K562 (cell line): Measurements from ENCODE around the gene DTWD2.

Experiments
- CTCF ChIP-seq, 3 experiments: IDR thresholded peaks in 2 of 3; conservative IDR thresholded peaks in 1 of 3; 2 replicates each; pipeline ENCODE4 v1.5.1; 2011 to 2012; ENCODE audit warnings: low read length in 3 of 3, mild to moderate bottlenecking in 3 of 3, control low read depth in 2 of 3, improper control_type of control experiment in 1 of 3, inconsistent platforms in 1 of 3, low read depth in 1 of 3, mixed read lengths in 1 of 3, moderate library complexity in 1 of 3; ENCODE audit not compliant: insufficient read depth in 2 of 3
- E2F6 ChIP-seq, 2 experiments: IDR thresholded peaks; 2 replicates each; pipeline ENCODE4 v1.6.1; 2011; ENCODE audit warnings: borderline replicate concordance in 1 of 2, control low read depth in 1 of 2, low read depth in 1 of 2, low read length in 1 of 2, mild to moderate bottlenecking in 1 of 2, mixed read lengths in 1 of 2, moderate library complexity in 1 of 2; ENCODE audit not compliant: insufficient read depth in 1 of 2, insufficient read length in 1 of 2, poor library complexity in 1 of 2, severe bottlenecking in 1 of 2; ENCODE audit errors: extremely low read depth in 1 of 2
- FOXK1 ChIP-seq: sonication (generic); formaldehyde crosslinking; IDR thresholded peaks from 2 replicates; pipeline ENCODE4 v1.8.0; 2022; ENCODE audit warnings: missing genetic modification reagents, mild to moderate bottlenecking, borderline replicate concordance
- HDAC6 ChIP-seq: IDR thresholded peaks from 2 replicates; pipeline ENCODE4 v1.6.1; 2012; ENCODE audit warnings: low read depth, mild to moderate bottlenecking, control low read depth, inconsistent platforms, low read length, moderate library complexity
- HSF4 ChIP-seq: fragments of 250-450 bp; sonication (Bioruptor Pico); IDR thresholded peaks from 2 replicates; pipeline ENCODE4 v2.1.2; 2022; ENCODE audit warnings: mild to moderate bottlenecking, moderate library complexity, borderline replicate concordance
- JUND ChIP-seq, 2 experiments: IDR thresholded peaks; 2 replicates in 1 of 2; 3 replicates in 1 of 2; pipeline ENCODE4 v1.6.1; 2011; ENCODE audit warnings: borderline replicate concordance in 2 of 2, low read depth in 2 of 2, low read length in 2 of 2, improper control_type of control experiment in 1 of 2, missing biosample characterization in 1 of 2, missing genetic modification characterization in 1 of 2, missing genetic modification reagents in 1 of 2
- MLLT1 ChIP-seq, 2 experiments: fragments of 450-650 bp; IDR thresholded peaks; 2 replicates each; pipeline ENCODE4 v1.6.1; 2016
- PHB ChIP-seq: fragments of 250-450 bp; sonication (Bioruptor Pico); IDR thresholded peaks from 2 replicates; pipeline ENCODE4 v1.5.0; 2021
- RBFOX2 ChIP-seq: fragments of 200-400 bp; formaldehyde crosslinking; IDR thresholded peaks from 2 replicates; pipeline ENCODE4 v1.6.1; 2017; ENCODE audit warnings: low read depth, mild to moderate bottlenecking, low read length, moderate library complexity
- RREB1 ChIP-seq: fragments of 250-450 bp; sonication (Bioruptor Pico); IDR thresholded peaks from 2 replicates; pipeline ENCODE4 v1.4.0; 2020
- TEAD4 ChIP-seq, 2 experiments: sonication (generic) in 1 of 2; formaldehyde crosslinking in 1 of 2; IDR thresholded peaks; 2 replicates each; pipeline versions ENCODE4 v1.6.1 to v1.8.0; 2012 to 2022; ENCODE audit warnings: borderline replicate concordance in 1 of 2, inconsistent platforms in 1 of 2, low read length in 1 of 2, mild to moderate bottlenecking in 1 of 2, missing genetic modification reagents in 1 of 2
- ZBTB17 ChIP-seq: fragments of 450-650 bp; formaldehyde crosslinking; IDR thresholded peaks from 2 replicates; pipeline ENCODE4 v1.4.0; 2020; ENCODE audit warnings: mild to moderate bottlenecking
- ZBTB43 ChIP-seq: sonication (generic); formaldehyde crosslinking; IDR thresholded peaks from 2 replicates; pipeline ENCODE4 v1.8.0; 2023; ENCODE audit warnings: mild to moderate bottlenecking, missing genetic modification reagents
- ZFP91 ChIP-seq: sonication (generic); formaldehyde crosslinking; IDR thresholded peaks from 2 replicates; pipeline ENCODE4 v1.8.0; 2022; ENCODE audit warnings: mild to moderate bottlenecking, missing genetic modification reagents

- TF ChIP-seq CTCF (IDR thresholded peaks at IDR 0.05 in 2 of 3, conservative IDR thresholded peaks at IDR 0.05 in 1 of 3; ENCODE audit: insufficient read depth in 2 of 3, low read depth in 1 of 3, low read length in 3 of 3) (no peak), JUND (IDR thresholded peaks at IDR 0.05; ENCODE audit: borderline replicate concordance, low read depth, low read length) (no peak), JUND (tag; IDR thresholded peaks at IDR 0.05; ENCODE audit: borderline replicate concordance, low read depth, low read length) (no peak), HDAC6 (no peak), E2F6 (IDR thresholded peaks at IDR 0.05; ENCODE audit: borderline replicate concordance in 1 of 2, extremely low read depth in 1 of 2, insufficient read depth in 1 of 2, insufficient read length in 1 of 2, low read depth in 1 of 2, low read length in 1 of 2, poor library complexity in 1 of 2, severe bottlenecking in 1 of 2) (no peak), ZFP91 (CRISPR knock-in tag) (no peak), RREB1 (CRISPR knock-in tag) (no peak), RBFOX2 (no peak), TEAD4 (IDR thresholded peaks at IDR 0.05; ENCODE audit: low read length) (no peak), TEAD4 (CRISPR knock-in tag; IDR thresholded peaks at IDR 0.05; ENCODE audit: borderline replicate concordance) (no peak), HSF4 (CRISPR knock-in tag) (no peak), PHB (CRISPR knock-in tag) (no peak), MLLT1 (IDR thresholded peaks at IDR 0.05) (no peak), ZBTB43 (CRISPR knock-in tag) (no peak), ZBTB17 (CRISPR knock-in tag) (no peak), FOXK1 (CRISPR knock-in tag) (no peak)
These were observed 7.9 kb downstream of the DTWD2 start for GRCh38 chr5:118980438-118980837.
